ENCODE results near the gene TKT. TPM values are rescaled to one million over a fixed set of nuclear protein-coding genes. Genes with fewer than 3 reads are reported as not detected.

The TKT gene
- total RNA-seq, 3 donors from 2014 or later (not counting 1 experiment from before 2014, with no cell fraction given) = 82.9 to 126 (median 107) TPM

- no peak overlapping the region for H3K27ac Mint-ChIP-seq
- 95% methylated on average over 7 of the region's 7 CpGs for WGBS (ENCODE audit: insufficient coverage)
Measured at GRCh38 chr3:53225651-53226050, 30.2 kb downstream of the TKT start.

GRCh38 chr3:53225181-53225580, 30.6 kb downstream of the TKT start:
- no peak overlapping the region for H3K27ac ChIP-seq (ENCODE audit: low read length)
- H3K4me3 ChIP-seq (ENCODE audit: low read length) = no peak overlapping the region
- H3K4me3 Mint-ChIP-seq = no peak overlapping the region
- no peaks in the 10 kb centered on the region for H3K9me3 Mint-ChIP-seq
- no peaks in the 10 kb centered on the region for H3K4me1 ChIP-seq (ENCODE audit: control insufficient read depth, insufficient read depth, low read length)
- intact Hi-C loops (cut with micrococcal nuclease) = no loop called here
- H3K27me3 ChIP-seq (ENCODE audit: control insufficient read depth, insufficient read depth, low read length) = no peaks in the 10 kb centered on the region
- no peak for DNase-seq
- H3K4me1 Mint-ChIP-seq = peaks cover under 1% of the 10 kb centered on the region in 2 donors
- H3K27ac Mint-ChIP-seq = no peak overlapping the region
- no peaks in the 10 kb centered on the region for H3K9me3 ChIP-seq (ENCODE audit: control insufficient read depth, insufficient read depth, low read length)
- H3K27me3 Mint-ChIP-seq (ENCODE audit: low read depth in 2 of 2) = no peaks in the 10 kb centered on the region
- H3K36me3 ChIP-seq (ENCODE audit: control insufficient read depth, insufficient read depth, low read length) = peaks cover 56% of the 10 kb centered on the region
- no peaks in the 10 kb centered on the region for H3K36me3 Mint-ChIP-seq
- TF ChIP-seq CTCF (IDR thresholded peaks at IDR 0.05) = no peak
- no peak for ATAC-seq
- WGBS (ENCODE audit: insufficient coverage) = 100% methylated on average over 6 of the region's 6 CpGs

More at GRCh38 chr3:53225651-53226050, 30.2 kb downstream of the TKT start:
- Mint-ChIP-seq H3K36me3 (no peaks in the 10 kb centered on the region), H3K4me3 (no peak overlapping the region), H3K4me1 (no peaks in the 10 kb centered on the region), H3K9me3 (no peaks in the 10 kb centered on the region), H3K27me3 (ENCODE audit: low read depth in 2 of 2) (no peaks in the 10 kb centered on the region)
- Histone ChIP-seq H3K4me1 (ENCODE audit: control insufficient read depth, insufficient read depth, low read length) (no peaks in the 10 kb centered on the region), H3K36me3 (ENCODE audit: control insufficient read depth, insufficient read depth, low read length) (peaks cover 56% of the 10 kb centered on the region), H3K27ac (ENCODE audit: low read length) (no peak overlapping the region), H3K27me3 (ENCODE audit: control insufficient read depth, insufficient read depth, low read length) (no peaks in the 10 kb centered on the region), H3K4me3 (ENCODE audit: low read length) (no peak overlapping the region), H3K9me3 (ENCODE audit: control insufficient read depth, insufficient read depth, low read length) (no peaks in the 10 kb centered on the region)
- intact Hi-C loops (cut with micrococcal nuclease) = no loop called here
- no peak for TF ChIP-seq CTCF (IDR thresholded peaks at IDR 0.05)
- no peak for ATAC-seq
- no peak for DNase-seq

- no peaks in the 10 kb centered on the region for H3K9me3 Mint-ChIP-seq
- H3K36me3 Mint-ChIP-seq = no peaks in the 10 kb centered on the region
- no peaks in the 10 kb centered on the region for H3K9me3 ChIP-seq (ENCODE audit: control insufficient read depth, insufficient read depth, low read length)
- no peak for TF ChIP-seq CTCF (IDR thresholded peaks at IDR 0.05)
- no peak overlapping the region for H3K4me3 Mint-ChIP-seq
- no peak for ATAC-seq
- no peak overlapping the region for H3K27ac ChIP-seq (ENCODE audit: low read length)
- no peaks in the 10 kb centered on the region for H3K4me1 ChIP-seq (ENCODE audit: control insufficient read depth, insufficient read depth, low read length)
- no peaks in the 10 kb centered on the region for H3K27me3 ChIP-seq (ENCODE audit: control insufficient read depth, insufficient read depth, low read length)
- H3K27ac Mint-ChIP-seq = no peak overlapping the region
- 93% methylated on average over 5 of the region's 5 CpGs for WGBS (ENCODE audit: insufficient coverage)
- no peak for DNase-seq
- H3K36me3 ChIP-seq (ENCODE audit: control insufficient read depth, insufficient read depth, low read length) = peaks cover 51% of the 10 kb centered on the region
- no peaks in the 10 kb centered on the region for H3K27me3 Mint-ChIP-seq (ENCODE audit: low read depth in 2 of 2)
- H3K4me1 Mint-ChIP-seq = peaks cover 3 to 5% of the 10 kb centered on the region in 2 donors
- intact Hi-C loops (cut with micrococcal nuclease) = no loop called here
- H3K4me3 ChIP-seq (ENCODE audit: low read length) = no peak overlapping the region
Measured at GRCh38 chr3:53224536-53224935, 31.3 kb downstream of the TKT start.

- no peak overlapping the region for H3K27ac Mint-ChIP-seq
- H3K4me1 Mint-ChIP-seq = peaks cover 3 to 5% of the 10 kb centered on the region in 2 donors
- H3K27me3 Mint-ChIP-seq (ENCODE audit: low read depth in 2 of 2) = no peaks in the 10 kb centered on the region
- Histone ChIP-seq H3K27ac (ENCODE audit: low read length) (no peak overlapping the region), H3K4me3 (ENCODE audit: low read length) (no peak overlapping the region), H3K9me3 (ENCODE audit: control insufficient read depth, insufficient read depth, low read length) (no peaks in the 10 kb centered on the region), H3K27me3 (ENCODE audit: control insufficient read depth, insufficient read depth, low read length) (no peaks in the 10 kb centered on the region), H3K36me3 (ENCODE audit: control insufficient read depth, insufficient read depth, low read length) (peaks cover 48% of the 10 kb centered on the region), H3K4me1 (ENCODE audit: control insufficient read depth, insufficient read depth, low read length) (no peaks in the 10 kb centered on the region)
- ATAC-seq (no peak), DNase-seq (no peak)
- no peaks in the 10 kb centered on the region for H3K36me3 Mint-ChIP-seq
- intact Hi-C loops (cut with micrococcal nuclease) = no loop called here
- 97% methylated on average over 5 of the region's 5 CpGs for WGBS (ENCODE audit: insufficient coverage)
- no peak overlapping the region for H3K4me3 Mint-ChIP-seq
- no peak for TF ChIP-seq CTCF (IDR thresholded peaks at IDR 0.05)
- no peaks in the 10 kb centered on the region for H3K9me3 Mint-ChIP-seq
Measured at GRCh38 chr3:53224026-53224425, 31.8 kb downstream of the TKT start.
